Fibroblast of lung (primary cell): Measurements from ENCODE around the gene EPHB2.

Experiments
- CTCF ChIP-seq, 2 donors: IDR thresholded peaks in 1 of 2; conservative IDR thresholded peaks in 1 of 2; 1 replicate in 1 of 2; 2 replicates in 1 of 2; pipeline ENCODE4 v1.5.1; 2011 to 2012; ENCODE audit warnings: low read length in 2 of 2, control low read depth in 1 of 2, inconsistent platforms in 1 of 2, low read depth in 1 of 2, mild to moderate bottlenecking in 1 of 2
- EZH2 ChIP-seq: IDR thresholded peaks from 2 replicates; pipeline ENCODE4 v1.5.1; 2012; ENCODE audit warnings: low read length, control low read depth, mild to moderate bottlenecking; ENCODE audit errors: missing control alignments

GRCh38 chr1:22833699-22834098 is 123.1 kb downstream of the EPHB2 start:
- TF ChIP-seq CTCF (conservative IDR thresholded peaks at IDR 0.05 in 1 of 2, IDR thresholded peaks at IDR 0.05 in 1 of 2; ENCODE audit: low read depth in 1 of 2, low read length in 2 of 2) = no peak
- no peak for TF ChIP-seq EZH2
